ENCODE results near the gene FOXJ1.
"Not testable (repeated sequence)": the region's sequence is repeated elsewhere in the genome, so short reads cannot be mapped to it uniquely, and the experiment has no call there.

FOXJ1 gene

GRCh38 chr17:76188213-76189016 lies 47.4 kb upstream of the FOXJ1 start:
- Histone ChIP-seq H4K20me1 (ENCODE audit: insufficient read depth, low read length, poor library complexity, severe bottlenecking) (no peaks in the 10 kb centered on the region), H3K9me3 (ENCODE audit: insufficient read depth, low read depth, low read length) (no peaks in the 10 kb centered on the region), H3K36me3 (ENCODE audit: insufficient read depth, low read length) (no peaks in the 10 kb centered on the region), H2AFZ (ENCODE audit: low read length) (no peak overlapping the region), H3F3A (ENCODE audit: low read depth) (no peaks in the 10 kb centered on the region), H3K9ac (ENCODE audit: low read depth, low read length, poor library complexity, severe bottlenecking) (no peak overlapping the region), H3K79me2 (ENCODE audit: insufficient read depth, low read length) (no peaks in the 10 kb centered on the region), H3K27me3 (ENCODE audit: insufficient read depth, low read length, poor library complexity, severe bottlenecking) (no peaks in the 10 kb centered on the region), H3K9me2 (replicated peaks; ENCODE audit: low read depth, low read length) (no peaks in the 10 kb centered on the region), H3K4me1 (ENCODE audit: insufficient read depth, low read length, poor library complexity, severe bottlenecking) (peaks cover 12% of the 10 kb centered on the region), H3K4me2 (ENCODE audit: low read depth, low read length, poor library complexity, severe bottlenecking) (no peak overlapping the region), H3K4me3 (ENCODE audit: low read length, poor library complexity, severe bottlenecking) (no peak overlapping the region)
- TF ChIP-seq EZH2phosphoT487 (IDR thresholded peaks at IDR 0.05; ENCODE audit: borderline replicate concordance) (no peak), CTCF (conservative IDR thresholded peaks at IDR 0.05; ENCODE audit: low read length) (no peak; the same call in 1 of the 2 replicates)

GRCh38 chr17:76186774-76187173 lies 45.7 kb upstream of the FOXJ1 start:
- H3K36me3 ChIP-seq (ENCODE audit: insufficient read depth, low read length); H3K9me3 ChIP-seq (ENCODE audit: insufficient read depth, low read depth, low read length); H3K4me2 ChIP-seq (ENCODE audit: low read depth, low read length, poor library complexity, severe bottlenecking): not testable (repeated sequence)

GRCh38 chr17:76184290-76184689 lies 43.2 kb upstream of the FOXJ1 start:
- Histone ChIP-seq H3K27me3 (ENCODE audit: insufficient read depth, low read length, poor library complexity, severe bottlenecking) (no peaks in the 10 kb centered on the region), H3K4me3 (ENCODE audit: low read length, poor library complexity, severe bottlenecking) (no peak overlapping the region), H3K9me3 (ENCODE audit: insufficient read depth, low read depth, low read length) (no peaks in the 10 kb centered on the region), H2AFZ (ENCODE audit: low read length) (no peak overlapping the region), H3K4me1 (ENCODE audit: insufficient read depth, low read length, poor library complexity, severe bottlenecking) (peaks cover 12% of the 10 kb centered on the region), H3K36me3 (ENCODE audit: insufficient read depth, low read length) (no peaks in the 10 kb centered on the region), H3K9me2 (replicated peaks; ENCODE audit: low read depth, low read length) (no peaks in the 10 kb centered on the region), H3F3A (ENCODE audit: low read depth) (no peaks in the 10 kb centered on the region), H3K9ac (ENCODE audit: low read depth, low read length, poor library complexity, severe bottlenecking) (no peak overlapping the region), H4K20me1 (ENCODE audit: insufficient read depth, low read length, poor library complexity, severe bottlenecking) (no peaks in the 10 kb centered on the region), H3K4me2 (ENCODE audit: low read depth, low read length, poor library complexity, severe bottlenecking) (no peak overlapping the region), H3K79me2 (ENCODE audit: insufficient read depth, low read length) (no peaks in the 10 kb centered on the region)
- TF ChIP-seq CTCF (conservative IDR thresholded peaks at IDR 0.05; ENCODE audit: low read length): no peak
- TF ChIP-seq EZH2phosphoT487 (IDR thresholded peaks at IDR 0.05; ENCODE audit: borderline replicate concordance): no peak

More at GRCh38 chr17:76186774-76187173, 45.7 kb upstream of the FOXJ1 start:
- not testable (repeated sequence) for H3F3A ChIP-seq (ENCODE audit: low read depth); H3K4me1 ChIP-seq (ENCODE audit: insufficient read depth, low read length, poor library complexity, severe bottlenecking); H3K4me3 ChIP-seq (ENCODE audit: low read length, poor library complexity, severe bottlenecking); H2AFZ ChIP-seq (ENCODE audit: low read length); H3K79me2 ChIP-seq (ENCODE audit: insufficient read depth, low read length); H3K9ac ChIP-seq (ENCODE audit: low read depth, low read length, poor library complexity, severe bottlenecking); H4K20me1 ChIP-seq (ENCODE audit: insufficient read depth, low read length, poor library complexity, severe bottlenecking); H3K27me3 ChIP-seq (ENCODE audit: insufficient read depth, low read length, poor library complexity, severe bottlenecking); H3K9me2 ChIP-seq (replicated peaks; ENCODE audit: low read depth, low read length)
